GM18867 (cell line): ENCODE results near the gene KCNK4.

ENCODE experiments used
- ATAC-seq: cut with Tn5 transposase; IDR thresholded peaks from one replicate; pipeline ENCODE4 v1.9.1; 2021; ENCODE audit warnings: mild to moderate bottlenecking, moderate library complexity; ENCODE audit not compliant: unreplicated experiment

KCNK4 gene

GRCh38 chr11:64253043-64253442 lies 38.1 kb upstream of the KCNK4 start:
- ATAC-seq: no peak

- no peak for ATAC-seq
Observed at GRCh38 chr11:64253481-64253880, 37.6 kb upstream of the KCNK4 start.

GRCh38 chr11:64254326-64254725 lies 36.8 kb upstream of the KCNK4 start:
- ATAC-seq: no peak

- no peak for ATAC-seq
Observed at GRCh38 chr11:64255135-64256128, 35.7 kb upstream of the KCNK4 start.

GRCh38 chr11:64256300-64256699 lies 34.8 kb upstream of the KCNK4 start:
- ATAC-seq: no peak

GRCh38 chr11:64258356-64258755 lies 32.7 kb upstream of the KCNK4 start:
- ATAC-seq: no peak

GRCh38 chr11:64258946-64259532 lies 32.1 kb upstream of the KCNK4 start:
- no peak for ATAC-seq

- ATAC-seq: no peak
Observed at GRCh38 chr11:64259533-64260067, 31.5 kb upstream of the KCNK4 start.

GRCh38 chr11:64260147-64260708 lies 30.9 kb upstream of the KCNK4 start:
- ATAC-seq: no peak

- no peak for ATAC-seq
Observed at GRCh38 chr11:64261556-64262080, 29.5 kb upstream of the KCNK4 start.

- no peak for ATAC-seq
Observed at GRCh38 chr11:64262271-64263002, 28.7 kb upstream of the KCNK4 start.

GRCh38 chr11:64263021-64263946 lies 27.8 kb upstream of the KCNK4 start:
- no peak for ATAC-seq

- no peak for ATAC-seq
Observed at GRCh38 chr11:64263947-64264317, 27.2 kb upstream of the KCNK4 start.

- ATAC-seq: no peak
Observed at GRCh38 chr11:64264371-64264852, 26.7 kb upstream of the KCNK4 start.

- no peak for ATAC-seq
Observed at GRCh38 chr11:64265176-64266160, 25.6 kb upstream of the KCNK4 start.

GRCh38 chr11:64266339-64266738 lies 24.8 kb upstream of the KCNK4 start:
- ATAC-seq: no peak

GRCh38 chr11:64267207-64267945 lies 23.7 kb upstream of the KCNK4 start:
- ATAC-seq: no peak
